OCI-LY3 (cell line): Measurements from ENCODE around the gene CD40LG.

Source experiments
- H2AFZ ChIP-seq: fragments of 200-600, 300-600 bp; shearing (Covaris generic); 2 replicates; pipeline ENCODE4 v1.6.0; 2014; ENCODE audit warnings: antibody characterized with exemption, low read depth, low read length
- H3K27ac ChIP-seq: fragments of 200-600, 300-600 bp; sonication (generic); 2 replicates; pipeline ENCODE4 v1.5.1; 2014; ENCODE audit warnings: mild to moderate bottlenecking, low read length, moderate library complexity, mixed read lengths
- H3K27me3 ChIP-seq: fragments of 200-600, 300-600 bp; sonication (generic); 2 replicates; pipeline ENCODE4 v1.6.1; 2014; ENCODE audit warnings: low read depth, low read length, mixed read lengths
- H3K36me3 ChIP-seq: fragments of 200-600, 300-600 bp; sonication (generic); replicated peaks from 2 replicates; pipeline ENCODE3; 2014; ENCODE audit warnings: low read depth, low read length, mixed read lengths
- H3K4me1 ChIP-seq: fragments of 300-600, 200-600 bp; sonication (generic); 2 replicates; pipeline ENCODE4 v1.6.1; 2014; ENCODE audit warnings: low read length, mixed read lengths
- H3K4me2 ChIP-seq: fragments of 200-600, 300-600 bp; sonication (generic); 2 replicates; pipeline ENCODE4 v1.6.1; 2014; ENCODE audit warnings: low read length, mixed read lengths
- H3K4me3 ChIP-seq: fragments of 300-600, 200-600 bp; sonication (generic); 2 replicates; pipeline ENCODE4 v1.5.1; 2014; ENCODE audit warnings: antibody characterized with exemption, mild to moderate bottlenecking, low read length, moderate library complexity
- H3K79me2 ChIP-seq: fragments of 300-600, 200-600 bp; shearing (Covaris generic); 2 replicates; pipeline ENCODE4 v1.6.1; 2014; ENCODE audit warnings: mild to moderate bottlenecking, low read length, mixed read lengths
- H3K9ac ChIP-seq: fragments of 300-600, 200-600 bp; shearing (Covaris generic); 2 replicates; pipeline ENCODE4 v1.6.0; 2014; ENCODE audit warnings: mild to moderate bottlenecking, low read length, moderate library complexity
- H3K9me3 ChIP-seq: fragments of 200-600, 300-600 bp; shearing (Covaris generic); 2 replicates; pipeline ENCODE4 v1.6.1; 2014; ENCODE audit warnings: low read length, mixed read lengths; ENCODE audit not compliant: insufficient read depth
- H4K20me1 ChIP-seq: fragments of 200-600, 300-600 bp; sonication (generic); 2 replicates; pipeline ENCODE4 v1.6.1; 2016; ENCODE audit warnings: low read length, mixed read lengths; ENCODE audit not compliant: insufficient read depth
- EZH2phosphoT487 ChIP-seq: fragments of 200-600 bp; shearing (Covaris generic); IDR thresholded peaks from 2 replicates; pipeline ENCODE4 v1.6.1; 2018; ENCODE audit warnings: antibody characterized with exemption, mixed run types, low read depth
- TF ChIP-seq, protein P1 (sequence below): fragments of 200-600, 300-600 bp; sonication (generic); IDR thresholded peaks from 2 replicates; pipeline ENCODE4 v1.5.1; 2014; ENCODE audit warnings: antibody characterized with exemption, low read length, low read depth

CD40LG gene

DNA sequence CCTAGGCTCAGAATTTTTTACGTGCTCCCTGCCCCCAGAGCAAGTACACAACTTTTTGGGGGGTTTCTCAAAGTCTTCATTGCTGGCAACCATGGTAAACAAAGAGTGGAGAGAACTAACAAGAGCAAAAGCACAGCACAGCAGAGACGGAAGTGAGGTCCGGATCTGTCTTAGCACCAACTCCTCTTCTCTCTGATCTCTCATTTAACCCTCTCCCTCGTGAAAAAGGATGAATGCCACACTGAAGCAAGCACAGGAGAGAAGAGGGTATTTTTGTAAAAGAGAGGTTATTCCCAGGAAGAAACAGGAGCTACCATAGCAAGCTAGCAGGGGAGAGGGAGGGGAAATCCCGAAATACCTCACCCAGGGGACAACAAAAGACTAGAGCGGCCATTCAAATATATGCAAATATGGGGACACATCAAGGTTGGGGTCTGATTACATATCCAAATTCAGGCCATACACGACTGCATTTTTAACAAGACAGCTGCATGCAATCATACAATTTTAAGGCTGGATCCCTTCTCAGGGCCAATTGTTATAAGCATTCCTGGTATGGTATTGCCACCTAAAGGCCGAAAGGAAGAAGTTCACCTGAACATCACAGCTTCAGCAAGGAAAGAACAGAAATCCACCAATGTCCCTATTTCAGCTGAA is 46.6 kb downstream of the CD40LG start:
- H3K27ac ChIP-seq, result peak overlapping the region; percentile 98
- peak overlapping the region; percentile 98 for H3K4me2 ChIP-seq
- H3K9ac ChIP-seq, result peak overlapping the region; percentile 87
- no peaks in the 10 kb centered on the region for H3K27me3 ChIP-seq
- peak overlapping the region; percentile 76 for H3K4me3 ChIP-seq
- H2AFZ ChIP-seq, result peak overlapping the region; percentile 97
- H3K36me3 ChIP-seq, result no peaks in the 10 kb centered on the region
- H3K79me2 ChIP-seq, result no peaks in the 10 kb centered on the region
- H3K4me1 ChIP-seq, result peaks cover 42% of the 10 kb centered on the region
- no peaks in the 10 kb centered on the region for H3K9me3 ChIP-seq
- TF ChIP-seq EZH2phosphoT487, result no peak
- TF ChIP-seq, protein P1, sequence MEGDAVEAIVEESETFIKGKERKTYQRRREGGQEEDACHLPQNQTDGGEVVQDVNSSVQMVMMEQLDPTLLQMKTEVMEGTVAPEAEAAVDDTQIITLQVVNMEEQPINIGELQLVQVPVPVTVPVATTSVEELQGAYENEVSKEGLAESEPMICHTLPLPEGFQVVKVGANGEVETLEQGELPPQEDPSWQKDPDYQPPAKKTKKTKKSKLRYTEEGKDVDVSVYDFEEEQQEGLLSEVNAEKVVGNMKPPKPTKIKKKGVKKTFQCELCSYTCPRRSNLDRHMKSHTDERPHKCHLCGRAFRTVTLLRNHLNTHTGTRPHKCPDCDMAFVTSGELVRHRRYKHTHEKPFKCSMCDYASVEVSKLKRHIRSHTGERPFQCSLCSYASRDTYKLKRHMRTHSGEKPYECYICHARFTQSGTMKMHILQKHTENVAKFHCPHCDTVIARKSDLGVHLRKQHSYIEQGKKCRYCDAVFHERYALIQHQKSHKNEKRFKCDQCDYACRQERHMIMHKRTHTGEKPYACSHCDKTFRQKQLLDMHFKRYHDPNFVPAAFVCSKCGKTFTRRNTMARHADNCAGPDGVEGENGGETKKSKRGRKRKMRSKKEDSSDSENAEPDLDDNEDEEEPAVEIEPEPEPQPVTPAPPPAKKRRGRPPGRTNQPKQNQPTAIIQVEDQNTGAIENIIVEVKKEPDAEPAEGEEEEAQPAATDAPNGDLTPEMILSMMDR, result peak; percentile 83
- H4K20me1 ChIP-seq, result no peaks in the 10 kb centered on the region

DNA sequence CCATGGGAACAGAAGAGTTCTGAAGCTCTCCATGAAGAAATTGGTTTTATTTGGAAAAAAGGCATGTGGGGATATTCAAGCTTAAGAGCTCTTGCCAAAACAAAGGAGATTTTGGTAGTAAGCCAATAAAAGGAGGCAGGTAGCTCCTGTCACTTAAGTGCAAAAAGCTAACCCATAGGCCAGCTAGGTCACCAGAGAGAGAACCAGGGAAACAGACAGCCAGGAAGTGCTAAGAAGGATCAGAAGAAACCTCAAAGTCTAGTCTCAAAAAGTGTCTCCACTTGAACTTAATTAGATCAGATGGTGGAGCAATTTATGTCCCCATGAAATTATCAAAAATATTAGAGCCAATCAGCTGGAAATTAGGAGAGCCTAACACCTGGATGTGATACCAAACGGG is 49.2 kb downstream of the CD40LG start:
- Histone ChIP-seq H3K4me3 (no peak overlapping the region), H3K27ac (no peak overlapping the region), H3K4me1 (peaks cover 27% of the 10 kb centered on the region), H3K79me2 (no peaks in the 10 kb centered on the region), H3K36me3 (no peaks in the 10 kb centered on the region), H3K4me2 (no peak overlapping the region), H3K9me3 (no peaks in the 10 kb centered on the region), H3K27me3 (no peaks in the 10 kb centered on the region), H4K20me1 (no peaks in the 10 kb centered on the region), H2AFZ (no peak overlapping the region), H3K9ac (no peak overlapping the region)
- TF ChIP-seq, protein P1, result no peak
- no peak for TF ChIP-seq EZH2phosphoT487

DNA sequence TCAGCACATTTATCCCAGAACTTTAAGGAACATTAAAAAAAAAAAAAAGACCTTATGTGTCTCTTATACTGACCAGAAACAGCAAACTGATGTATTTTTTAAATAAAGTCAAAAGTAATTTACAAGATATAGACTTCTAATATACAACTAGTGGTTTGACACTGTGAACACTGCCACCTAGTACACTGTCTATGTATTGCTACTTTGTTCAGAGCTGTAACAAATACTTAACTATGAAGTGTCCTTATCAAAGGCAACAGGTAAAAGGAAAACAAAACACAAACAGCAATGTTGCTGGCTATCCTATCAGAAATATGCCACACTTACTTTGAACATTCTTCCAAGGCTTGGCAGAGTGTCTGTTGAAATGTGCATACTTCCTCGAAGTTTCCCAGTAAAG is 60.4 kb downstream of the CD40LG start:
- Histone ChIP-seq H2AFZ (no peak overlapping the region), H3K9me3 (no peaks in the 10 kb centered on the region), H3K9ac (no peak overlapping the region), H3K4me3 (no peak overlapping the region), H3K27ac (0 out of 2 replicates have a peak overlapping the region, but pooled peaks have one; percentile 81), H4K20me1 (no peaks in the 10 kb centered on the region), H3K4me1 (peaks cover 41% of the 10 kb centered on the region), H3K79me2 (no peaks in the 10 kb centered on the region), H3K27me3 (no peaks in the 10 kb centered on the region), H3K36me3 (no peaks in the 10 kb centered on the region), H3K4me2 (no peak overlapping the region)
- TF ChIP-seq, protein P1, result peak; percentile 68
- no peak for TF ChIP-seq EZH2phosphoT487
